SIG-M5 treated with dmso at 0.1 percent for 504 hours (cell line): ENCODE results near the gene TM9SF1.

Source experiments
- DNase-seq: peaks from one replicate; lab custom pipeline; 2025; ENCODE audit not compliant: unreplicated experiment; lab: John Stamatoyannopoulos, UW

TM9SF1 gene

GRCh38 chr14:24179961-24180796 is 15.1 kb downstream of the TM9SF1 start:
- DNase-seq = no peak

- DNase-seq = no peak
Measured at GRCh38 chr14:24179294-24179960, 15.8 kb downstream of the TM9SF1 start.

GRCh38 chr14:24178399-24179178 is 16.7 kb downstream of the TM9SF1 start:
- DNase-seq = no peak

GRCh38 chr14:24177891-24178290 is 17.4 kb downstream of the TM9SF1 start:
- no peak for DNase-seq

GRCh38 chr14:24177041-24177825 is 18.0 kb downstream of the TM9SF1 start:
- no peak for DNase-seq

GRCh38 chr14:24176599-24176998 is 18.6 kb downstream of the TM9SF1 start:
- no peak for DNase-seq

GRCh38 chr14:24172871-24173281 is 22.4 kb downstream of the TM9SF1 start:
- no peak for DNase-seq

GRCh38 chr14:24172261-24172860 is 22.9 kb downstream of the TM9SF1 start:
- no peak for DNase-seq

GRCh38 chr14:24171422-24172260 is 23.6 kb downstream of the TM9SF1 start, which contains the start of gene REC8:
Gene REC8 (plus strand): TSS chr14:24172080. CDS start chr14:24172553, 473 bp downstream.
- DNase-seq = no peak

GRCh38 chr14:24167469-24168114 is 27.6 kb downstream of the TM9SF1 start:
- DNase-seq = no peak

GRCh38 chr14:24165785-24166184 is 29.5 kb downstream of the TM9SF1 start:
- DNase-seq = no peak

GRCh38 chr14:24164518-24164991 is 30.7 kb downstream of the TM9SF1 start:
- no peak for DNase-seq

- no peak for DNase-seq
Measured at GRCh38 chr14:24162093-24162492, 33.1 kb downstream of the TM9SF1 start.

- DNase-seq = peak; percentile 97
Measured at GRCh38 chr14:24160850-24161804, 34.1 kb downstream of the TM9SF1 start, which contains the start of gene IRF9. Gene IRF9 (plus strand): TSS chr14:24161265. CDS start chr14:24162145, 880 bp downstream.

GRCh38 chr14:24160499-24160849 is 34.8 kb downstream of the TM9SF1 start:
- DNase-seq = no peak

- DNase-seq = no peak
Measured at GRCh38 chr14:24159777-24160498, 35.3 kb downstream of the TM9SF1 start.

- DNase-seq = no peak
Measured at GRCh38 chr14:24157331-24157730, 37.9 kb downstream of the TM9SF1 start.
